ENCODE results near the gene SYPL1.

SYPL1 gene

GRCh38 chr7:106064771-106065574 is 47.1 kb downstream of the SYPL1 start:
- DNase-seq, result no peak

GRCh38 chr7:106064316-106064715 is 47.8 kb downstream of the SYPL1 start:
- no peak for DNase-seq

GRCh38 chr7:106063692-106064091 is 48.4 kb downstream of the SYPL1 start:
- no peak for DNase-seq

- no peak for DNase-seq
Observed at GRCh38 chr7:106063024-106063423, 49.1 kb downstream of the SYPL1 start.

GRCh38 chr7:106062521-106062931 is 49.6 kb downstream of the SYPL1 start:
- no peak for DNase-seq

- DNase-seq, result no peak
Observed at GRCh38 chr7:106062006-106062405, 50.1 kb downstream of the SYPL1 start.

GRCh38 chr7:106061301-106061979 is 50.7 kb downstream of the SYPL1 start:
- no peak for DNase-seq

GRCh38 chr7:106060394-106060920 is 51.7 kb downstream of the SYPL1 start:
- DNase-seq, result no peak

- no peak for DNase-seq
Observed at GRCh38 chr7:106059556-106059955, 52.6 kb downstream of the SYPL1 start.

- DNase-seq, result no peak
Observed at GRCh38 chr7:106058928-106059324, 53.2 kb downstream of the SYPL1 start.

GRCh38 chr7:106057962-106058927 is 53.9 kb downstream of the SYPL1 start:
- DNase-seq, result peak; percentile 41

- DNase-seq, result no peak
Observed at GRCh38 chr7:106057204-106057961, 54.7 kb downstream of the SYPL1 start.

- peak; percentile 79 for DNase-seq
Observed at GRCh38 chr7:106056513-106057203, 55.5 kb downstream of the SYPL1 start.

- DNase-seq, result no peak
Observed at GRCh38 chr7:106054971-106055532, 57.1 kb downstream of the SYPL1 start.

GRCh38 chr7:106054156-106054910 is 57.8 kb downstream of the SYPL1 start:
- DNase-seq, result no peak

- DNase-seq, result no peak
Observed at GRCh38 chr7:106053109-106053508, 59.0 kb downstream of the SYPL1 start.

- DNase-seq, result no peak
Observed at GRCh38 chr7:106052681-106053080, 59.4 kb downstream of the SYPL1 start.

- DNase-seq, result no peak
Observed at GRCh38 chr7:106050746-106051117, 61.4 kb downstream of the SYPL1 start.

GRCh38 chr7:106050002-106050745 is 61.9 kb downstream of the SYPL1 start:
- DNase-seq, result no peak

All from CD4-positive, alpha-beta T cell treated with Interleukin-17A for 4 hours (primary cell).